22Rv1 (cell line): Measurements from ENCODE around the gene MYCBPAP.

Source experiments
- CTCF ChIP-seq: fragments of 450-650 bp; IDR thresholded peaks from 2 replicates; pipeline ENCODE4 v1.5.1; 2017; ENCODE audit warnings: mild to moderate bottlenecking
- ZFX ChIP-seq: fragments of 450-650 bp; IDR thresholded peaks from 2 replicates; pipeline ENCODE4 v1.6.1; 2017; ENCODE audit warnings: antibody characterized with exemption, borderline replicate concordance

DNA sequence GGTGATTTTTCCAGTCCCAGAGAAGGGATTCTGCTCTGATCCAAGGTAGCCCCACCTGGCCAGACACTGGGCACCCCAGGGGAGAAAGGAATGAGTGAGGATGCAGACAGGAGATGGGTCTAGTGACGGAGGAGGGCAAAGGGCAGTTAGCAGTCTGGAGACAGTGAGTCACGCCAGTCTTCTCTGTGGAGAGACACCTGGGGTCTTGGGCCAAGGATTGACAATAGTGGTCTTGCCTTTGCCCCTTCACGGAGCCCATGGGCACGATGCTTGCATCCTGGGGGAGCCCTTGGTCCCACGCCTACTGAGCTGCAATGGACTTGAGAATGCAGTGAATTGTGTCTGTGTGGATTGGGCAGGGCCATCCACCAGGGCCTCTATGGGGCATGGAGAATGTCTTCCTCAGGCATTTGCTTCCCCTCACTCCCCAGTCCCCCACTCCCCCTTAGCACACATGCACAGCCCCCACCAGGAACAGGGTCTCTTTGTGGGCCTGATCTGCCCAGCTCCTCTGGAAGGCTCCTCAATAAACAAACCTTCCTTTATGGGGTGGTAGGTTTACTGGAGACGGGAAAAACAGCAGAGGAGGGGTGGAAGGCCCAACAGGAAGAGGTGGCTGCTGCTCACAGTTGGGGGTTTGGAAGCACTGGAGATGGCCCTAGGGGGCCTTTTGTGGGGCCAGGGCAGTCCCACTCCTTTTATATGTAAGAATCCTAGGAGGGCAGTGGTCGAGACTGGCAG lies 41.0 kb upstream of the MYCBPAP start:
- TF ChIP-seq CTCF: no peak
- TF ChIP-seq ZFX: no peak
